HG02623 (cell line): ENCODE measurements around the gene ZBTB46.
"Not testable (repeated sequence)": the region's sequence is repeated elsewhere in the genome, so short reads cannot be mapped to it uniquely, and the experiment has no call there.

ENCODE experiments used
- ATAC-seq: cut with Tn5 transposase; IDR thresholded peaks from one replicate; pipeline ENCODE4 v1.9.1; 2021; ENCODE audit warnings: moderate library complexity; ENCODE audit not compliant: unreplicated experiment

Gene ZBTB46

GRCh38 chr20:63737945-63738686 is 92.9 kb downstream of the ZBTB46 start:
- no peak for ATAC-seq

- ATAC-seq, result no peak
Measured at GRCh38 chr20:63737695-63737944, 93.4 kb downstream of the ZBTB46 start.

- no peak for ATAC-seq
Measured at GRCh38 chr20:63736893-63737694, 94.0 kb downstream of the ZBTB46 start.

GRCh38 chr20:63735859-63736718 is 95.0 kb downstream of the ZBTB46 start, which contains the start of gene LIME1:
TSS of gene LIME1 (plus strand) at chr20:63736664. CDS start at chr20:63737550, 886 bp downstream.
- no peak for ATAC-seq

GRCh38 chr20:63734946-63735858 is 95.9 kb downstream of the ZBTB46 start:
- no peak for ATAC-seq

GRCh38 chr20:63734111-63734945 is 96.7 kb downstream of the ZBTB46 start:
- no peak for ATAC-seq

GRCh38 chr20:63733579-63734081 is 97.4 kb downstream of the ZBTB46 start:
- no peak for ATAC-seq

- ATAC-seq, result no peak
Measured at GRCh38 chr20:63733117-63733516, 97.9 kb downstream of the ZBTB46 start.

GRCh38 chr20:63732118-63733095 is 98.7 kb downstream of the ZBTB46 start:
- no peak for ATAC-seq

GRCh38 chr20:63731410-63731809 is 99.7 kb downstream of the ZBTB46 start:
- ATAC-seq, result no peak

GRCh38 chr20:63730189-63730733 is 100.8 kb downstream of the ZBTB46 start:
- ATAC-seq, result not testable (repeated sequence)

GRCh38 chr20:63722967-63723622 is 108.0 kb downstream of the ZBTB46 start:
- ATAC-seq, result not testable (repeated sequence)

- no peak for ATAC-seq
Measured at GRCh38 chr20:63718996-63719395, 112.1 kb downstream of the ZBTB46 start.

- no peak for ATAC-seq
Measured at GRCh38 chr20:63714858-63715257, 116.2 kb downstream of the ZBTB46 start.

- ATAC-seq, result no peak
Measured at GRCh38 chr20:63712191-63712590, 118.9 kb downstream of the ZBTB46 start.

- ATAC-seq, result no peak
Measured at GRCh38 chr20:63711085-63711645, 119.9 kb downstream of the ZBTB46 start.

- no peak for ATAC-seq
Measured at GRCh38 chr20:63709149-63709527, 121.9 kb downstream of the ZBTB46 start.
